A673 (cell line): ENCODE measurements around the gene PRCD.

Experiments used
- CTCF ChIP-seq: fragments of 300-800, 200-600 bp; sonication (generic); conservative IDR thresholded peaks from 2 replicates; pipeline ENCODE4 v1.5.1; 2017; ENCODE audit warnings: low read depth, mild to moderate bottlenecking, antibody characterized with exemption, low read length, moderate library complexity, mixed read lengths
- EZH2 ChIP-seq: fragments of 200-600 bp; sonication (generic); IDR thresholded peaks from 2 replicates; pipeline ENCODE4 v1.6.1; 2017; ENCODE audit warnings: borderline replicate concordance, low read depth, mild to moderate bottlenecking, mixed read lengths, antibody characterized with exemption, low read length; ENCODE audit not compliant: poor library complexity, severe bottlenecking

GRCh38 chr17:76515274-76515949 is 24.4 kb upstream of the PRCD start:
- TF ChIP-seq CTCF: no peak
- no peak for TF ChIP-seq EZH2
